ENCODE measurements around the gene DDX19B. TPM values are rescaled to one million over a fixed set of nuclear protein-coding genes. Genes with fewer than 3 reads are reported as not detected.
"Not testable (repeated sequence)": the region's sequence is repeated elsewhere in the genome, so short reads cannot be mapped to it uniquely, and the experiment has no call there.

Gene DDX19B
- polyA plus RNA-seq, 2 donors = 14.8 to 18.2 TPM

DNA sequence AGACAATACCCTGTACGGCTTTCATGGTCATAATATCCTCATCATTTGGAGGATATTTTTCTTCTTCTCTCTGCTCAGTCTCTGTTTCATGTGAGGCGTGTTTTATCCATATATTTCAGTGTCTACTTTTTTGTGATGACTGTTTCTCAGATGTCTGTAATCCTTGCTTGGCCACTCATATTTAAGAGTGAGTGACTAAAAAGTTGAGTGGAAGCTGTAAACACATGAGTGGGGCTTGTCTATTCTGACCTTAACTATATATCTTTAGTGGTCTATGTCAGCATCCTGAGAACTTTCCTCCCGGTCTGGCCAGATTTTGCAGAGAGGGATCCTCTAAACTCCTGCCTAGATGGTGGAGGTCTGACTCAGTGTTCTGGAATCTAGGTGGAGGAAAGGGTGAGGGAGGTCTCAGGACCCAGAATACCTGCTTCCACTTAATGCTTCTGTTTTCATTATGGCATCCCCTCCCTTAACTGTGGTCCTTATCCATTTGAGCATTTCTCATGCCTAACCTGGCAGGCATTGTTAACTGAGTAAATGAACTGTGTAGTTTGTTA lies 6.0 kb downstream of the DDX19B start:
- no peaks in the 10 kb centered on the region for H3K9me3 ChIP-seq (ENCODE audit: control insufficient read depth in 2 of 2, insufficient read depth in 1 of 2, low read depth in 1 of 2, low read length in 1 of 2)
- WGBS, 2 donors = 64 to 65% methylated on average over 3 of the region's 3 CpGs
- no peak overlapping the region for H3K4me3 ChIP-seq (ENCODE audit: low read depth in 1 of 2, low read length in 2 of 2)
- no peaks in the 10 kb centered on the region for H3K27me3 ChIP-seq (ENCODE audit: control insufficient read depth in 1 of 2, insufficient read depth in 2 of 2, low read length in 2 of 2)
- no peak overlapping the region for H3K27ac ChIP-seq (ENCODE audit: low read depth in 2 of 2, low read length in 1 of 2)
- no peaks in the 10 kb centered on the region for H3K4me1 ChIP-seq (ENCODE audit: control insufficient read depth in 2 of 2, insufficient read depth in 2 of 2, low read length in 1 of 2)
- no peaks in the 10 kb centered on the region for H3K36me3 ChIP-seq (ENCODE audit: control insufficient read depth in 2 of 2, insufficient read depth in 2 of 2, low read length in 1 of 2)

DNA sequence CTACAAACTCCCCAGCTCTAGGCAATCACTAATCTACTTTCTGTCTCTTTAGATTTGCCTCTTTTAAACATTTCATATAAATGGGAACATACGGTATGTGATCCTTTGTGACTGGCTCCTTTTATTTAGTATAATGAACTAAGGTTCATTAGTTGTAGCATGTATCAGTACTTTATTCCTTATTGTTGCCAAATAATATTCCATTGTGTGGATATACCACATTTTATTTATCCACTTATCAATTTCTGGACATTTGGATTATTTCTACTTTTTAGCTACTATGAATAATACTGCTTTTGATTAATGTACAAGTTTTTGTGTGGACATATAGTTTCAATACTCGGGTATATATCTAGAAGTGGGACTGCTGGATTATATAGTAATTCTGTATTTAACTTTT lies 7.9 kb downstream of the DDX19B start:
- no peak overlapping the region for H3K4me3 ChIP-seq (ENCODE audit: low read depth in 1 of 2, low read length in 2 of 2)
- no peaks in the 10 kb centered on the region for H3K36me3 ChIP-seq (ENCODE audit: control insufficient read depth in 2 of 2, insufficient read depth in 2 of 2, low read length in 1 of 2)
- H3K27me3 ChIP-seq (ENCODE audit: control insufficient read depth in 1 of 2, insufficient read depth in 2 of 2, low read length in 2 of 2) = no peaks in the 10 kb centered on the region
- H3K27ac ChIP-seq (ENCODE audit: low read depth in 2 of 2, low read length in 1 of 2) = no peak overlapping the region
- WGBS, 2 donors = 92 to 94% methylated on average over 2 of the region's 2 CpGs
- no peaks in the 10 kb centered on the region for H3K9me3 ChIP-seq (ENCODE audit: control insufficient read depth in 2 of 2, insufficient read depth in 1 of 2, low read depth in 1 of 2, low read length in 1 of 2)
- no peaks in the 10 kb centered on the region for H3K4me1 ChIP-seq (ENCODE audit: control insufficient read depth in 2 of 2, insufficient read depth in 2 of 2, low read length in 1 of 2)

GRCh38 chr16:70307726-70308125 lies 8.7 kb downstream of the DDX19B start:
- not testable (repeated sequence) for H3K27ac ChIP-seq (ENCODE audit: low read depth in 2 of 2, low read length in 1 of 2); H3K36me3 ChIP-seq (ENCODE audit: control insufficient read depth in 2 of 2, insufficient read depth in 2 of 2, low read length in 1 of 2); H3K27me3 ChIP-seq (ENCODE audit: control insufficient read depth in 1 of 2, insufficient read depth in 2 of 2, low read length in 2 of 2); H3K4me1 ChIP-seq (ENCODE audit: control insufficient read depth in 2 of 2, insufficient read depth in 2 of 2, low read length in 1 of 2); H3K9me3 ChIP-seq (ENCODE audit: control insufficient read depth in 2 of 2, insufficient read depth in 1 of 2, low read depth in 1 of 2, low read length in 1 of 2); H3K4me3 ChIP-seq (ENCODE audit: low read depth in 1 of 2, low read length in 2 of 2)
- 94 to 96% methylated on average over 2 of the region's 2 CpGs for WGBS, 2 donors

- H3K27me3 ChIP-seq (ENCODE audit: control insufficient read depth in 1 of 2, insufficient read depth in 2 of 2, low read length in 2 of 2) = no peaks in the 10 kb centered on the region
- peaks cover 2 to 10% of the 10 kb centered on the region in 2 donors for H3K36me3 ChIP-seq (ENCODE audit: control insufficient read depth in 2 of 2, insufficient read depth in 2 of 2, low read length in 1 of 2)
- H3K9me3 ChIP-seq (ENCODE audit: control insufficient read depth in 2 of 2, insufficient read depth in 1 of 2, low read depth in 1 of 2, low read length in 1 of 2) = no peaks in the 10 kb centered on the region
- WGBS, 2 donors = 97 to 100% methylated on average over 5 of the region's 5 CpGs
- H3K27ac ChIP-seq (ENCODE audit: low read depth in 2 of 2, low read length in 1 of 2) = no peak overlapping the region
- H3K4me1 ChIP-seq (ENCODE audit: control insufficient read depth in 2 of 2, insufficient read depth in 2 of 2, low read length in 1 of 2) = no peaks in the 10 kb centered on the region
- H3K4me3 ChIP-seq (ENCODE audit: low read depth in 1 of 2, low read length in 2 of 2) = no peak overlapping the region
Observed at GRCh38 chr16:70320121-70320520, 21.1 kb downstream of the DDX19B start.

GRCh38 chr16:70324998-70325747 lies 26.2 kb downstream of the DDX19B start:
- WGBS, 2 donors = 90 to 91% methylated on average over 7 of the region's 7 CpGs
- Histone ChIP-seq H3K27me3 (ENCODE audit: control insufficient read depth in 1 of 2, insufficient read depth in 2 of 2, low read length in 2 of 2) (no peaks in the 10 kb centered on the region), H3K9me3 (ENCODE audit: control insufficient read depth in 2 of 2, insufficient read depth in 1 of 2, low read depth in 1 of 2, low read length in 1 of 2) (no peaks in the 10 kb centered on the region), H3K36me3 (ENCODE audit: control insufficient read depth in 2 of 2, insufficient read depth in 2 of 2, low read length in 1 of 2) (peaks cover 0 to 7% of the 10 kb centered on the region in 2 donors), H3K27ac (ENCODE audit: low read depth in 2 of 2, low read length in 1 of 2) (no peak overlapping the region), H3K4me1 (ENCODE audit: control insufficient read depth in 2 of 2, insufficient read depth in 2 of 2, low read length in 1 of 2) (no peaks in the 10 kb centered on the region), H3K4me3 (ENCODE audit: low read depth in 1 of 2, low read length in 2 of 2) (no peak overlapping the region)

GRCh38 chr16:70331091-70331490 lies 32.1 kb downstream of the DDX19B start:
- peaks cover 12 to 18% of the 10 kb centered on the region in 2 donors for H3K36me3 ChIP-seq (ENCODE audit: control insufficient read depth in 2 of 2, insufficient read depth in 2 of 2, low read length in 1 of 2)
- H3K4me1 ChIP-seq (ENCODE audit: control insufficient read depth in 2 of 2, insufficient read depth in 2 of 2, low read length in 1 of 2) = no peaks in the 10 kb centered on the region
- no peak overlapping the region for H3K27ac ChIP-seq (ENCODE audit: low read depth in 2 of 2, low read length in 1 of 2)
- no peak overlapping the region for H3K4me3 ChIP-seq (ENCODE audit: low read depth in 1 of 2, low read length in 2 of 2)
- WGBS, 2 donors = 93 to 94% methylated on average over 1 of the region's 1 CpG
- no peaks in the 10 kb centered on the region for H3K9me3 ChIP-seq (ENCODE audit: control insufficient read depth in 2 of 2, insufficient read depth in 1 of 2, low read depth in 1 of 2, low read length in 1 of 2)
- no peaks in the 10 kb centered on the region for H3K27me3 ChIP-seq (ENCODE audit: control insufficient read depth in 1 of 2, insufficient read depth in 2 of 2, low read length in 2 of 2)

- Histone ChIP-seq H3K4me3 (ENCODE audit: low read depth in 1 of 2, low read length in 2 of 2) (no peak overlapping the region), H3K27me3 (ENCODE audit: control insufficient read depth in 1 of 2, insufficient read depth in 2 of 2, low read length in 2 of 2) (no peaks in the 10 kb centered on the region), H3K9me3 (ENCODE audit: control insufficient read depth in 2 of 2, insufficient read depth in 1 of 2, low read depth in 1 of 2, low read length in 1 of 2) (no peaks in the 10 kb centered on the region), H3K27ac (ENCODE audit: low read depth in 2 of 2, low read length in 1 of 2) (no peak overlapping the region), H3K36me3 (ENCODE audit: control insufficient read depth in 2 of 2, insufficient read depth in 2 of 2, low read length in 1 of 2) (peaks cover 12 to 18% of the 10 kb centered on the region in 2 donors), H3K4me1 (ENCODE audit: control insufficient read depth in 2 of 2, insufficient read depth in 2 of 2, low read length in 1 of 2) (no peaks in the 10 kb centered on the region)
- WGBS, 2 donors = 60 to 65% methylated on average over 9 of the region's 9 CpGs
Observed at GRCh38 chr16:70331588-70332358, 32.8 kb downstream of the DDX19B start.

DNA sequence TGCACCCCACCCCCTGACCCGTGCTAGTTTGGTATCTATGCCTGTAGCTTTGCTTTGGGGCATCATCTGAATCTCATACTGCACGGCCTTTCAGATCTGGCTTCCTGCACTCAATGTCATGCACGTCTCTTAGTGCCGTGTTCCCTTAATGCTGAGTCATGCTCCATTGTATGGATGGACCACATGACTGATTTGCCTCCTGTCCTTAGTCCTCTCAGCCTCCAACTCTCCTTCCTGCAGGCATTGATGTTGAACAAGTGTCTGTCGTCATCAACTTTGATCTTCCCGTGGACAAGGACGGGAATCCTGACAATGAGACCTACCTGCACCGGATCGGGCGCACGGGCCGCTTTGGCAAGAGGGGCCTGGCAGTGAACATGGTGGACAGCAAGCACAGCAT lies 33.7 kb downstream of the DDX19B start:
- H3K4me1 ChIP-seq (ENCODE audit: control insufficient read depth in 2 of 2, insufficient read depth in 2 of 2, low read length in 1 of 2); H3K4me3 ChIP-seq (ENCODE audit: low read depth in 1 of 2, low read length in 2 of 2); H3K27me3 ChIP-seq (ENCODE audit: control insufficient read depth in 1 of 2, insufficient read depth in 2 of 2, low read length in 2 of 2); H3K27ac ChIP-seq (ENCODE audit: low read depth in 2 of 2, low read length in 1 of 2); H3K9me3 ChIP-seq (ENCODE audit: control insufficient read depth in 2 of 2, insufficient read depth in 1 of 2, low read depth in 1 of 2, low read length in 1 of 2): not testable (repeated sequence)
- H3K36me3 ChIP-seq (ENCODE audit: control insufficient read depth in 2 of 2, insufficient read depth in 2 of 2, low read length in 1 of 2) = peaks cover 12 to 18% of the 10 kb centered on the region in 2 donors
- WGBS, 2 donors = 58 to 76% methylated on average over 5 of the region's 12 CpGs

GRCh38 chr16:70337814-70338213 lies 38.8 kb downstream of the DDX19B start:
- H3K4me1 ChIP-seq (ENCODE audit: control insufficient read depth in 2 of 2, insufficient read depth in 2 of 2, low read length in 1 of 2) = no peaks in the 10 kb centered on the region
- no peaks in the 10 kb centered on the region for H3K9me3 ChIP-seq (ENCODE audit: control insufficient read depth in 2 of 2, insufficient read depth in 1 of 2, low read depth in 1 of 2, low read length in 1 of 2)
- H3K27me3 ChIP-seq (ENCODE audit: control insufficient read depth in 1 of 2, insufficient read depth in 2 of 2, low read length in 2 of 2) = no peaks in the 10 kb centered on the region
- 96 to 100% methylated on average over 5 of the region's 5 CpGs for WGBS, 2 donors
- H3K27ac ChIP-seq (ENCODE audit: low read depth in 2 of 2, low read length in 1 of 2) = no peak overlapping the region
- peaks cover 10 to 12% of the 10 kb centered on the region in 2 donors for H3K36me3 ChIP-seq (ENCODE audit: control insufficient read depth in 2 of 2, insufficient read depth in 2 of 2, low read length in 1 of 2)
- H3K4me3 ChIP-seq (ENCODE audit: low read depth in 1 of 2, low read length in 2 of 2) = no peak overlapping the region
